ENCODE measurements around the gene KAZN. TPM values are rescaled to one million over a fixed set of nuclear protein-coding genes. Genes with fewer than 3 reads are reported as not detected.

Gene KAZN
- total and polyA plus RNA-seq, 2 donors from 2014 or later = 17.4 to 60.8 TPM

DNA sequence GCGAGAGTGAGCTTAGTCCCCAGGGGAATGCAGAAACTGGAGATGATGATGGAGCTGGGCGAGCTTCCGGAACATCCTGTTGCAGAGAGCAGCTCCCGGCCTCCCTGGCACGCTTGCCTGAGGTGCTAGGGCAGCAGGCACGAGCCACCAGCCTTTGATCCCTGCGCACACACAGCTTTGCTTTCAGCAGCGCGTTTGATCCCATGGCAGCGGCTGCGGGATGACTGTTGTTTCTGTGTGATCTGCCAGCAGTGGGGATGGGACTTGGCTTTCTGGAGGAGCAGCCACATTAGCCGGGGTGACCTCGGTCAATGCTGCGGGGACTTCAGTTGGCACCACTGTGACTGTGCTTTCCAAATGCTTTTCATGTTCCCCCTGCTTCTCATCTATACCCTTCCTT lies 193.2 kb downstream of the KAZN start:
- H3K9me3 ChIP-seq (ENCODE audit: control insufficient read depth in 2 of 3, insufficient read depth in 1 of 3, low read length in 3 of 3) = no peaks in the 10 kb centered on the region
- peaks cover 4 to 14% (median 11%) of the 10 kb centered on the region in 3 donors for H3K4me1 ChIP-seq (ENCODE audit: control insufficient read depth in 2 of 3, insufficient read depth in 2 of 3, low read depth in 1 of 3, low read length in 3 of 3)
- DNase-seq (peak in 1 of 5 donors; percentile 34), FAIRE-seq (no peak)
- TF ChIP-seq CTCF (IDR thresholded peaks at IDR 0.05; ENCODE audit: borderline replicate concordance, extremely low read depth, insufficient read depth) = no peak
- no peak overlapping the region for H3K9ac ChIP-seq (ENCODE audit: low read length in 3 of 3)
- no peak overlapping the region for H3K4me3 ChIP-seq (ENCODE audit: low read length in 3 of 3)
- H3K27me3 ChIP-seq (ENCODE audit: control insufficient read depth, insufficient read depth, low read length) = no peaks in the 10 kb centered on the region
- no peaks in the 10 kb centered on the region for H3K36me3 ChIP-seq (ENCODE audit: control insufficient read depth in 2 of 3, insufficient read depth in 3 of 3, low read length in 3 of 3)
- intact Hi-C loops (cut with DNase I) = no loop called here
- H3K27ac ChIP-seq (ENCODE audit: low read depth in 2 of 2, low read length in 2 of 2) = no peak overlapping the region

DNA sequence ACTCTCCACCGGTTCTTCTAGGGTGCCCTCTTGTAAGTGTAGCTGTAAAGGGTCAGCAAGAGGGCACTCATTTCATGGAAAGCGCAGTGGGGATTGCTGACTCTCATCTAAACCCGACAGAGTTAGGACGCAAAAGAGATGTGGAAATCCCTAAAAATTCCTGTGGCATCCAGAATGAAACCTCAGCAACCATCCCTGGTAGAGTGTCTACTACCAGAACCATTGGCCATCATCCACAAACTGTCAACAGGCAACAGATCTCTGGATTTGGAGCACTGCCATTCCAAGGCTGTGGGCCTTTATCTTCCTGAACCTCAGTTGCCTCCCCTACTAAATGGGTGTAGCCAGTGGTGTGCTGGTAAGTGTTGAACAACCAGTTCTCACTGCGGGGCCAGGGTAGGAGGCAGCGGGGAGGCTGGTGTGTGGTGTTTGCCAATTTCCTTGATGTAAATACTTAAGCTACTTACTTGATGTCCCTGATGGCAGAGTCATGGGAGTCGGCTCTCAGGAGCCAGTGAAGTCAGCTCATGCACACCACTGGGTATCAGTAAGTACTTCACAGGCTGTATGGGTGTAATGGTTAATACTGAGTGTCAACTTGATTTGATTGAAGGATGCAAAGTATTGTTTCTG lies 195.8 kb downstream of the KAZN start:
- no peaks in the 10 kb centered on the region for H3K36me3 ChIP-seq (ENCODE audit: control insufficient read depth in 2 of 3, insufficient read depth in 3 of 3, low read length in 3 of 3)
- no peaks in the 10 kb centered on the region for H3K4me1 ChIP-seq (ENCODE audit: control insufficient read depth in 2 of 3, insufficient read depth in 2 of 3, low read depth in 1 of 3, low read length in 3 of 3)
- H3K27ac ChIP-seq (ENCODE audit: low read depth in 2 of 2, low read length in 2 of 2) = no peak overlapping the region
- intact Hi-C loops (cut with DNase I) = no loop called here
- no peak overlapping the region for H3K4me3 ChIP-seq (ENCODE audit: low read length in 3 of 3)
- no peak for FAIRE-seq
- no peak overlapping the region for H3K9ac ChIP-seq (ENCODE audit: low read length in 3 of 3)
- DNase-seq = no peak
- no peak for TF ChIP-seq CTCF (IDR thresholded peaks at IDR 0.05; ENCODE audit: borderline replicate concordance, extremely low read depth, insufficient read depth)
- H3K9me3 ChIP-seq (ENCODE audit: control insufficient read depth in 2 of 3, insufficient read depth in 1 of 3, low read length in 3 of 3) = no peaks in the 10 kb centered on the region
- H3K27me3 ChIP-seq (ENCODE audit: control insufficient read depth, insufficient read depth, low read length) = no peaks in the 10 kb centered on the region

GRCh38 chr1:14794906-14795305 lies 196.4 kb downstream of the KAZN start:
- TF ChIP-seq CTCF (IDR thresholded peaks at IDR 0.05; ENCODE audit: borderline replicate concordance, extremely low read depth, insufficient read depth) = no peak

DNA sequence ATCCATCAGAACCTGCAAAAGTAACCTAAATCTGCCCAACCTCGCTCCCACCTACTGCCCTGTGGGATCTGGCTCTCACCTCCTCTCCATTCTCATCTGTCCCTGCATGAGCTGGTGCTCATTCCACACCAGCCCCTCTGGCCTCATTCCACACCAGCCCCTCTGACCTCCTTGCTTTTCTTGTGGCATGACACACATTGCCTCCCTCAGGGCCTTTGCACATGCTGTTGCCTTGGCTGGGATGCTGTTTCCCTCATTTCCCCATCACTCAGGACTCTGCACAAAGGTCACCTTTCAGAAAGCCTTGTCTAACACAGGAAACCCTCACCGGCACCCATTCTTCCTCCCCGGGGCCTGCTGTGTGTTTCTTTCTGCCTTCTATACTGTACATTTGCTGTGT lies 197.1 kb downstream of the KAZN start:
- no peak overlapping the region for H3K27ac ChIP-seq (ENCODE audit: low read depth in 2 of 2, low read length in 2 of 2)
- H3K4me1 ChIP-seq (ENCODE audit: control insufficient read depth in 2 of 3, insufficient read depth in 2 of 3, low read depth in 1 of 3, low read length in 3 of 3) = no peaks in the 10 kb centered on the region
- no peak for TF ChIP-seq CTCF (IDR thresholded peaks at IDR 0.05; ENCODE audit: borderline replicate concordance, extremely low read depth, insufficient read depth)
- no peaks in the 10 kb centered on the region for H3K36me3 ChIP-seq (ENCODE audit: control insufficient read depth in 2 of 3, insufficient read depth in 3 of 3, low read length in 3 of 3)
- H3K9ac ChIP-seq (ENCODE audit: low read length in 3 of 3) = no peak overlapping the region
- no peak for FAIRE-seq
- no peaks in the 10 kb centered on the region for H3K9me3 ChIP-seq (ENCODE audit: control insufficient read depth in 2 of 3, insufficient read depth in 1 of 3, low read length in 3 of 3)
- H3K4me3 ChIP-seq (ENCODE audit: low read length in 3 of 3) = no peak overlapping the region
- DNase-seq = no peak
- no peaks in the 10 kb centered on the region for H3K27me3 ChIP-seq (ENCODE audit: control insufficient read depth, insufficient read depth, low read length)
- intact Hi-C loops (cut with DNase I) = no loop called here

More at GRCh38 chr1:14794906-14795305, 196.4 kb downstream of the KAZN start:
- Histone ChIP-seq H3K27me3 (ENCODE audit: control insufficient read depth, insufficient read depth, low read length) (no peaks in the 10 kb centered on the region), H3K9me3 (ENCODE audit: control insufficient read depth in 2 of 3, insufficient read depth in 1 of 3, low read length in 3 of 3) (no peaks in the 10 kb centered on the region), H3K27ac (ENCODE audit: low read depth in 2 of 2, low read length in 2 of 2) (no peak overlapping the region), H3K36me3 (ENCODE audit: control insufficient read depth in 2 of 3, insufficient read depth in 3 of 3, low read length in 3 of 3) (no peaks in the 10 kb centered on the region), H3K4me1 (ENCODE audit: control insufficient read depth in 2 of 3, insufficient read depth in 2 of 3, low read depth in 1 of 3, low read length in 3 of 3) (no peaks in the 10 kb centered on the region), H3K9ac (ENCODE audit: low read length in 3 of 3) (no peak overlapping the region), H3K4me3 (ENCODE audit: low read length in 3 of 3) (no peak overlapping the region)
- DNase-seq = no peak
- intact Hi-C loops (cut with DNase I) = no loop called here
- FAIRE-seq = no peak

Data from kidney (tissue), 14 donors.